Tibial artery (tissue), 4 donors: Measurements from ENCODE around the gene HNF1A.
A peak's percentile ranks its signal among the peaks of the same experiment; 100 is the strongest.
"Not testable (repeated sequence)": the region's sequence is repeated elsewhere in the genome, so short reads cannot be mapped to it uniquely, and the experiment has no call there.

Source experiments
- DNase-seq, 2 donors: peaks; one replicate each; pipeline ENCODE4 v3.0.0-alpha.2; 2019
- H3K27ac ChIP-seq, 2 donors: fragments of 200-600 bp; sonication (generic) in 1 of 2; 1 replicate in 1 of 2; 2 replicates in 1 of 2; pipeline ENCODE4 v1.5.1; 2018 to 2019; ENCODE audit warnings: mild to moderate bottlenecking in 1 of 2
- H3K27me3 ChIP-seq, 2 donors: fragments of 200-600 bp; sonication (generic) in 1 of 2; one replicate each; pipeline versions ENCODE4 v1.5.1 to v1.6.0; 2016 to 2019
- H3K36me3 ChIP-seq, 3 donors: fragments of 200-600 bp; sonication (generic) in 2 of 3; one replicate each; pipeline ENCODE4 v1.5.1; 2016 to 2019; ENCODE audit warnings: mild to moderate bottlenecking in 2 of 3
- H3K4me1 ChIP-seq, 4 donors: fragments of 200-600 bp; sonication (generic) in 2 of 4; 1 replicate in 3 of 4; 2 replicates in 1 of 4; pipeline ENCODE4 v1.5.1; 2016 to 2019
- H3K4me3 ChIP-seq, 2 donors: fragments of 200-600 bp; sonication (generic) in 1 of 2; 1 replicate in 1 of 2; 2 replicates in 1 of 2; pipeline ENCODE4 v1.5.1; 2018 to 2019; ENCODE audit warnings: mild to moderate bottlenecking in 2 of 2
- H3K9me3 ChIP-seq, 3 donors: fragments of 200-600 bp; sonication (generic) in 1 of 3; one replicate each; pipeline ENCODE4 v1.5.1; 2016 to 2019
- CTCF ChIP-seq, 2 experiments: fragments of 200-600 bp in 1 of 2; fragments of 450-650 bp in 1 of 2; IDR thresholded peaks; one replicate each; pipeline ENCODE4 v1.5.1; 2017 to 2019; ENCODE audit warnings: antibody characterized with exemption in 2 of 2, mild to moderate bottlenecking in 1 of 2, moderate library complexity in 1 of 2
- intact Hi-C: fragments of 100-400 bp; cut with DNase I; formaldehyde crosslinking; loops from one replicate; pipeline ENCODE4 v1.15.0; 2023; ENCODE audit warnings: low total_unique reads

HNF1A gene

GRCh38 chr12:120944645-120945217 lies 33.6 kb upstream of the HNF1A start:
- Histone ChIP-seq H3K36me3 (no peaks in the 10 kb centered on the region), H3K27ac (no peak overlapping the region), H3K9me3 (no peaks in the 10 kb centered on the region), H3K4me1 (no peaks in the 10 kb centered on the region), H3K27me3 (no peaks in the 10 kb centered on the region), H3K4me3 (no peak overlapping the region)
- peak in 1 of 2 donors; percentile 56 for DNase-seq
- peak; percentile 42 to 55 for TF ChIP-seq CTCF (IDR thresholded peaks at IDR 0.05)
- intact Hi-C loops: no loop called here

GRCh38 chr12:120945516-120945915 lies 32.8 kb upstream of the HNF1A start:
- H3K36me3 ChIP-seq, H3K27me3 ChIP-seq, H3K4me3 ChIP-seq, H3K4me1 ChIP-seq, H3K27ac ChIP-seq, intact Hi-C loops, H3K9me3 ChIP-seq, DNase-seq: not testable (repeated sequence)

GRCh38 chr12:120950260-120950799 lies 28.0 kb upstream of the HNF1A start:
- DNase-seq, H3K36me3 ChIP-seq, intact Hi-C loops, H3K27me3 ChIP-seq, H3K4me1 ChIP-seq, H3K27ac ChIP-seq, H3K4me3 ChIP-seq, H3K9me3 ChIP-seq: not testable (repeated sequence)

GRCh38 chr12:120950807-120951206 lies 27.5 kb upstream of the HNF1A start:
- Histone ChIP-seq H3K36me3 (no peaks in the 10 kb centered on the region), H3K9me3 (no peaks in the 10 kb centered on the region), H3K4me1 (no peaks in the 10 kb centered on the region), H3K27ac (no peak overlapping the region), H3K4me3 (no peak overlapping the region), H3K27me3 (no peaks in the 10 kb centered on the region)
- intact Hi-C loops: no loop called here
- no peak for DNase-seq
- no peak for TF ChIP-seq CTCF (IDR thresholded peaks at IDR 0.05)

GRCh38 chr12:120955232-120955631 lies 23.1 kb upstream of the HNF1A start:
- DNase-seq: no peak
- Histone ChIP-seq H3K27me3 (peaks cover 0 to 9% of the 10 kb centered on the region in 2 donors), H3K9me3 (no peaks in the 10 kb centered on the region), H3K36me3 (no peaks in the 10 kb centered on the region), H3K4me3 (no peak overlapping the region), H3K4me1 (no peaks in the 10 kb centered on the region), H3K27ac (no peak overlapping the region)
- no peak for TF ChIP-seq CTCF (IDR thresholded peaks at IDR 0.05)
- intact Hi-C loops: no loop called here

GRCh38 chr12:120956579-120957300 lies 21.6 kb upstream of the HNF1A start:
- no peak for TF ChIP-seq CTCF (IDR thresholded peaks at IDR 0.05)
- DNase-seq: no peak
- Histone ChIP-seq H3K36me3 (no peaks in the 10 kb centered on the region), H3K9me3 (no peaks in the 10 kb centered on the region), H3K4me1 (no peaks in the 10 kb centered on the region), H3K27me3 (peaks cover 0 to 9% of the 10 kb centered on the region in 2 donors), H3K4me3 (no peak overlapping the region), H3K27ac (no peak overlapping the region)
- intact Hi-C loops: no loop called here
